ENCODE data around the gene HOXB8. TPM values are rescaled to one million over a fixed set of nuclear protein-coding genes. Genes with fewer than 3 reads are reported as not detected.

Gene HOXB8
- total and polyA plus RNA-seq, 2 of the 13 experiments (the other 11 are each of a cell fraction or from before 2014, with no cell fraction given) = not detected

GRCh38 chr17:48636177-48637018 is 21.3 kb upstream of the HOXB8 start (continued):
- 0 out of 2 replicates have a peak, but pooled peaks have one; percentile 67 for TF ChIP-seq ZFP90 (CRISPR knock-in tag; IDR thresholded peaks at IDR 0.05; ENCODE audit: borderline replicate concordance)
- TF ChIP-seq ZNF557 (CRISPR knock-in tag; IDR thresholded peaks at IDR 0.05) = peak; percentile 81; the same call in 1 of the 2 replicates
- TF ChIP-seq FLYWCH1 (CRISPR knock-in tag; IDR thresholded peaks at IDR 0.05) = no peak
- peak; percentile 53; the same call in 1 of the 2 replicates for TF ChIP-seq ZNF263 (CRISPR knock-in tag; IDR thresholded peaks at IDR 0.05)
- TF ChIP-seq ISX (CRISPR knock-in tag; conservative IDR thresholded peaks at IDR 0.05) = no peak
- TF ChIP-seq ZNF773 (CRISPR knock-in tag; IDR thresholded peaks at IDR 0.05; ENCODE audit: borderline replicate concordance) = 0 out of 2 replicates have a peak, but pooled peaks have one; percentile 50
- peak; percentile 30; the same call in 1 of the 2 replicates for TF ChIP-seq ARID4A (CRISPR knock-in tag; IDR thresholded peaks at IDR 0.05; ENCODE audit: borderline replicate concordance)
- TF ChIP-seq, protein P1, sequence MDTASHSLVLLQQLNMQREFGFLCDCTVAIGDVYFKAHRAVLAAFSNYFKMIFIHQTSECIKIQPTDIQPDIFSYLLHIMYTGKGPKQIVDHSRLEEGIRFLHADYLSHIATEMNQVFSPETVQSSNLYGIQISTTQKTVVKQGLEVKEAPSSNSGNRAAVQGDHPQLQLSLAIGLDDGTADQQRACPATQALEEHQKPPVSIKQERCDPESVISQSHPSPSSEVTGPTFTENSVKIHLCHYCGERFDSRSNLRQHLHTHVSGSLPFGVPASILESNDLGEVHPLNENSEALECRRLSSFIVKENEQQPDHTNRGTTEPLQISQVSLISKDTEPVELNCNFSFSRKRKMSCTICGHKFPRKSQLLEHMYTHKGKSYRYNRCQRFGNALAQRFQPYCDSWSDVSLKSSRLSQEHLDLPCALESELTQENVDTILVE (CRISPR knock-in tag; IDR thresholded peaks at IDR 0.05) = 0 out of 2 replicates have a peak, but pooled peaks have one; percentile 38
- TF ChIP-seq RFX3 (CRISPR knock-in tag; IDR thresholded peaks at IDR 0.05) = no peak
- peak; percentile 35; the same call in 1 of the 2 replicates for TF ChIP-seq ZSCAN12 (CRISPR knock-in tag; IDR thresholded peaks at IDR 0.05)
- peak; percentile 73 for TF ChIP-seq PHF21A (CRISPR knock-in tag; IDR thresholded peaks at IDR 0.05)
- no peak for TF ChIP-seq MAFG (CRISPR knock-in tag; IDR thresholded peaks at IDR 0.05)
- no peak for TF ChIP-seq ZNF431 (CRISPR knock-in tag; IDR thresholded peaks at IDR 0.05; ENCODE audit: borderline replicate concordance, low read depth)
- TF ChIP-seq GMEB1 (CRISPR knock-in tag; IDR thresholded peaks at IDR 0.05; ENCODE audit: borderline replicate concordance) = 0 out of 2 replicates have a peak, but pooled peaks have one; percentile 26
- 0 out of 2 replicates have a peak, but pooled peaks have one; percentile 22 for TF ChIP-seq ZNF607 (CRISPR knock-in tag; IDR thresholded peaks at IDR 0.05; ENCODE audit: borderline replicate concordance)
- TF ChIP-seq ZNF567 (CRISPR knock-in tag; IDR thresholded peaks at IDR 0.05; ENCODE audit: borderline replicate concordance) = no peak
- TF ChIP-seq, protein P2, sequence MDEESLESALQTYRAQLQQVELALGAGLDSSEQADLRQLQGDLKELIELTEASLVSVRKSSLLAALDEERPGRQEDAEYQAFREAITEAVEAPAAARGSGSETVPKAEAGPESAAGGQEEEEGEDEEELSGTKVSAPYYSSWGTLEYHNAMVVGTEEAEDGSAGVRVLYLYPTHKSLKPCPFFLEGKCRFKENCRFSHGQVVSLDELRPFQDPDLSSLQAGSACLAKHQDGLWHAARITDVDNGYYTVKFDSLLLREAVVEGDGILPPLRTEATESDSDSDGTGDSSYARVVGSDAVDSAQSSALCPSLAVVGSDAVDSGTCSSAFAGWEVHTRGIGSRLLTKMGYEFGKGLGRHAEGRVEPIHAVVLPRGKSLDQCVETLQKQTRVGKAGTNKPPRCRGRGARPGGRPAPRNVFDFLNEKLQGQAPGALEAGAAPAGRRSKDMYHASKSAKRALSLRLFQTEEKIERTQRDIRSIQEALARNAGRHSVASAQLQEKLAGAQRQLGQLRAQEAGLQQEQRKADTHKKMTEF (CRISPR knock-in tag; IDR thresholded peaks at IDR 0.05) = peak; percentile 53; the same call in 1 of the 2 replicates
- 0 out of 2 replicates have a peak, but pooled peaks have one; percentile 28 for TF ChIP-seq ZFP62 (CRISPR knock-in tag; IDR thresholded peaks at IDR 0.05)

Measured in HepG2 (cell line).